IMR-90 (cell line): ENCODE data around the gene PRKAG2. TPM values are rescaled to one million over a fixed set of nuclear protein-coding genes. Genes with fewer than 3 reads are reported as not detected.

ENCODE experiments used
- ATAC-seq: fragments of 200-7000 bp; cut with Tn5 transposase; 2 replicates; pipeline ENCODE4 v1.9.1; 2020; ENCODE audit warnings: low read depth, mild to moderate bottlenecking, moderate library complexity
- BruUV-seq: library from RNA; stranded (reverse); fragments of 400-500 nt; replicated peaks from 2 replicates; lab custom pipeline; 2021; lab: Mats Ljungman, UMichigan
- CTCF ChIA-PET: fragments of 300-600 bp; formaldehyde crosslinking; extraction: SDS; loops from one replicate; lab custom pipeline; 2021; ENCODE audit warnings: antibody characterized with exemption; lab: Yijun Ruan, JAX
- POLR2A ChIA-PET: fragments of 300-600 bp; sonication (Branson Sonifier 250); formaldehyde crosslinking; loops from one replicate; lab custom pipeline; 2022; ENCODE audit warnings: antibody characterized with exemption; ENCODE audit not compliant: unreplicated experiment; lab: Charles Lee
- DNase-seq: peaks from one replicate; pipeline ENCODE4 v3.0.0; 2013
- H2AFZ ChIP-seq: replicated peaks from 2 replicates; pipeline ENCODE3; 2013; ENCODE audit warnings: low read length, mild to moderate bottlenecking; ENCODE audit not compliant: poor library complexity
- H2AK5ac ChIP-seq: 2 replicates; pipeline ENCODE4 v1.6.1; 2013; ENCODE audit warnings: low read depth, low read length, inconsistent platforms
- H2AK9ac ChIP-seq: replicated peaks from 2 replicates; pipeline ENCODE3; 2013; ENCODE audit warnings: mild to moderate bottlenecking, low read depth, low read length, moderate library complexity; ENCODE audit not compliant: poor library complexity
- H2BK120ac ChIP-seq: 2 replicates; pipeline ENCODE4 v1.6.1; 2013; ENCODE audit warnings: low read depth, low read length, inconsistent platforms
- H2BK15ac ChIP-seq: 3 replicates; pipeline ENCODE4 v1.6.1; 2013; ENCODE audit warnings: low read depth, low read length, inconsistent platforms
- H2BK20ac ChIP-seq: 2 replicates; pipeline ENCODE4 v1.6.1; 2013; ENCODE audit warnings: low read depth, mild to moderate bottlenecking, inconsistent platforms, low read length, moderate library complexity
- H2BK5ac ChIP-seq: 2 replicates; pipeline ENCODE4 v1.6.1; 2013; ENCODE audit warnings: mild to moderate bottlenecking, low read depth, low read length, inconsistent platforms; ENCODE audit not compliant: poor library complexity, severe bottlenecking
- H3K14ac ChIP-seq: replicated peaks from 2 replicates; pipeline ENCODE4 v1.6.1; 2013; ENCODE audit warnings: low read depth, low read length, inconsistent platforms
- H3K18ac ChIP-seq: 2 replicates; pipeline ENCODE4 v1.6.1; 2013; ENCODE audit warnings: low read depth, low read length, control low read depth
- H3K23ac ChIP-seq: 2 replicates; pipeline ENCODE4 v1.6.1; 2013; ENCODE audit warnings: low read depth, low read length, inconsistent platforms
- H3K27ac ChIP-seq: 2 replicates; pipeline ENCODE4 v1.5.1; 2013; ENCODE audit warnings: mild to moderate bottlenecking, control low read depth, low read length; ENCODE audit not compliant: insufficient read depth
- H3K27me3 ChIP-seq: 2 replicates; pipeline ENCODE4 v1.6.1; 2013; ENCODE audit warnings: low read length; ENCODE audit not compliant: control insufficient read depth, insufficient read depth
- H3K36me3 ChIP-seq: 2 replicates; pipeline ENCODE4 v1.6.1; 2013; ENCODE audit warnings: low read length, mixed read lengths; ENCODE audit not compliant: control insufficient read depth, insufficient read depth
- H3K4ac ChIP-seq: 2 replicates; pipeline ENCODE4 v1.6.1; 2013; ENCODE audit warnings: low read depth, low read length, inconsistent platforms
- H3K4me1 ChIP-seq: 2 replicates; pipeline ENCODE4 v1.6.1; 2013; ENCODE audit warnings: low read length, mixed read lengths; ENCODE audit not compliant: control insufficient read depth, insufficient read depth
- H3K4me2 ChIP-seq: 2 replicates; pipeline ENCODE4 v1.6.1; 2013; ENCODE audit warnings: low read depth, mild to moderate bottlenecking, control low read depth, low read length, moderate library complexity
- H3K4me3 ChIP-seq: 2 replicates; pipeline ENCODE4 v1.5.1; 2013; ENCODE audit warnings: low read depth, mild to moderate bottlenecking, control low read depth, low read length, moderate library complexity; ENCODE audit not compliant: insufficient read depth
- H3K56ac ChIP-seq: 2 replicates; pipeline ENCODE4 v1.6.1; 2013; ENCODE audit warnings: low read length, inconsistent platforms; ENCODE audit not compliant: insufficient read depth; ENCODE audit errors: extremely low read depth
- H3K79me1 ChIP-seq, 2 experiments: 2 replicates each; pipeline ENCODE4 v1.6.1; 2013; ENCODE audit warnings: low read length in 2 of 2, inconsistent platforms in 1 of 2, low read depth in 1 of 2
- H3K9ac ChIP-seq: 2 replicates; pipeline ENCODE4 v1.6.1; 2013; ENCODE audit warnings: low read depth, low read length, control low read depth
- H3K9me1 ChIP-seq: 2 replicates; pipeline ENCODE4 v1.6.1; 2013; ENCODE audit warnings: low read length, inconsistent platforms; ENCODE audit not compliant: insufficient read depth
- H3K9me3 ChIP-seq: 2 replicates; pipeline ENCODE4 v1.6.1; 2013; ENCODE audit warnings: low read length; ENCODE audit not compliant: control insufficient read depth, insufficient read depth
- H4K20me1 ChIP-seq: 2 replicates; pipeline ENCODE4 v1.6.1; 2013; ENCODE audit warnings: low read length, inconsistent platforms; ENCODE audit not compliant: insufficient read depth
- H4K5ac ChIP-seq: 2 replicates; pipeline ENCODE4 v1.6.1; 2013; ENCODE audit warnings: mild to moderate bottlenecking, low read depth, low read length, control low read depth
- H4K8ac ChIP-seq, 2 experiments: 2 replicates each; pipeline ENCODE4 v1.6.1; 2013; ENCODE audit warnings: low read depth in 2 of 2, low read length in 2 of 2, control low read depth in 1 of 2, inconsistent platforms in 1 of 2
- H4K91ac ChIP-seq: 2 replicates; pipeline ENCODE4 v1.6.1; 2013; ENCODE audit warnings: low read depth, low read length, inconsistent platforms; ENCODE audit not compliant: insufficient read depth
- FOS ChIP-seq: fragments of 150-350 bp; IDR thresholded peaks from 2 replicates; pipeline ENCODE4 v1.6.1; 2016; ENCODE audit warnings: low read depth, low read length
- MAFK ChIP-seq: IDR thresholded peaks from 2 replicates; pipeline ENCODE4 v1.6.1; 2012; ENCODE audit warnings: low read depth, low read length, improper control_type of control experiment
- MAZ ChIP-seq: IDR thresholded peaks from 2 replicates; pipeline ENCODE4 v1.6.1; 2012; ENCODE audit warnings: low read depth, mild to moderate bottlenecking, low read length, improper control_type of control experiment, moderate library complexity, borderline replicate concordance
- MXI1 ChIP-seq: IDR thresholded peaks from 2 replicates; pipeline ENCODE4 v1.6.1; 2012; ENCODE audit warnings: low read depth, mild to moderate bottlenecking, low read length, moderate library complexity, borderline replicate concordance
- NFE2L2 ChIP-seq: fragments of 150-350 bp; IDR thresholded peaks from 2 replicates; pipeline ENCODE4 v1.6.1; 2016; ENCODE audit warnings: low read depth, mild to moderate bottlenecking, low read length
- POLR2A ChIP-seq: IDR thresholded peaks from 2 replicates; pipeline ENCODE4 v1.6.1; 2012; ENCODE audit warnings: mild to moderate bottlenecking, low read depth, low read length
- RAD21 ChIP-seq: IDR thresholded peaks from 2 replicates; pipeline ENCODE4 v1.6.1; 2012; ENCODE audit warnings: low read length, improper control_type of control experiment
- RCOR1 ChIP-seq: IDR thresholded peaks from 2 replicates; pipeline ENCODE4 v1.6.1; 2012; ENCODE audit warnings: mild to moderate bottlenecking, low read length, improper control_type of control experiment; ENCODE audit not compliant: insufficient replicate concordance
- RFX5 ChIP-seq: IDR thresholded peaks from 2 replicates; pipeline ENCODE4 v1.8.0; 2012; ENCODE audit warnings: low read depth, mild to moderate bottlenecking, low read length, moderate library complexity
- SMC3 ChIP-seq: fragments of 150-350 bp; IDR thresholded peaks from 2 replicates; pipeline ENCODE4 v1.6.1; 2016; ENCODE audit warnings: low read depth, mild to moderate bottlenecking, antibody characterized with exemption, low read length, moderate library complexity
- WGBS, 2 experiments: methylation state at CpG; one replicate each; pipeline versions ENCODE4 v1.1.5 to v1.1.7; 2013; ENCODE audit warnings: missing lambda C conversion rate in 2 of 2; ENCODE audit not compliant: insufficient read length in 1 of 2; ENCODE audit errors: extremely low coverage in 2 of 2; 5-methylcytosine and 5-hydroxymethylcytosine counted together
- dilution Hi-C: fragments of 300-500 bp; cut with HindIII; formaldehyde crosslinking; loops from one replicate; pipeline ENCODE4 v1.14.3; 2018; ENCODE audit warnings: low sequenced_read_pairs; ENCODE audit not compliant: unreplicated experiment
- in situ Hi-C: fragments of 300-500 bp; cut with MboI; formaldehyde crosslinking; loops from 3 replicates; pipeline ENCODE4 v1.14.3; 2019; ENCODE audit warnings: low sequenced_read_pairs, inconsistent platforms, mixed read lengths
- intact Hi-C: fragments of 100-400 bp; cut with micrococcal nuclease; formaldehyde crosslinking; loops from 2 replicates; pipeline ENCODE4 v1.10.0; 2022
- polyA plus RNA-seq, 3 experiments: library from polyadenylated mRNA; depleted of rRNA; stranded (reverse); fragments of >200 nt; gene quantifications; 2 replicates each; pipeline ENCODE4 v1.2.3, GENCODE V29; 2012; ENCODE audit warnings: low replicate concordance in 1 of 3
- total RNA-seq: library from RNA; depleted of rRNA; stranded (reverse); fragments of >200 nt; gene quantifications from 2 replicates; pipeline ENCODE4 v1.2.3, GENCODE V29; 2012
- TF ChIP-seq, protein P1 (sequence below): conservative IDR thresholded peaks from 2 replicates; pipeline ENCODE4 v1.5.1; 2012; ENCODE audit warnings: mild to moderate bottlenecking, low read depth, low read length, improper control_type of control experiment
- TF ChIP-seq, protein P2 (sequence below): fragments of 150-350 bp; IDR thresholded peaks from 2 replicates; pipeline ENCODE4 v1.6.1; 2016; ENCODE audit warnings: low read depth, mild to moderate bottlenecking, low read length, moderate library complexity, borderline replicate concordance

PRKAG2 gene
- total and polyA plus RNA-seq, 2 of the 4 experiments (the other 2 are of a cell fraction) = 15.4 to 21.6 TPM

DNA sequence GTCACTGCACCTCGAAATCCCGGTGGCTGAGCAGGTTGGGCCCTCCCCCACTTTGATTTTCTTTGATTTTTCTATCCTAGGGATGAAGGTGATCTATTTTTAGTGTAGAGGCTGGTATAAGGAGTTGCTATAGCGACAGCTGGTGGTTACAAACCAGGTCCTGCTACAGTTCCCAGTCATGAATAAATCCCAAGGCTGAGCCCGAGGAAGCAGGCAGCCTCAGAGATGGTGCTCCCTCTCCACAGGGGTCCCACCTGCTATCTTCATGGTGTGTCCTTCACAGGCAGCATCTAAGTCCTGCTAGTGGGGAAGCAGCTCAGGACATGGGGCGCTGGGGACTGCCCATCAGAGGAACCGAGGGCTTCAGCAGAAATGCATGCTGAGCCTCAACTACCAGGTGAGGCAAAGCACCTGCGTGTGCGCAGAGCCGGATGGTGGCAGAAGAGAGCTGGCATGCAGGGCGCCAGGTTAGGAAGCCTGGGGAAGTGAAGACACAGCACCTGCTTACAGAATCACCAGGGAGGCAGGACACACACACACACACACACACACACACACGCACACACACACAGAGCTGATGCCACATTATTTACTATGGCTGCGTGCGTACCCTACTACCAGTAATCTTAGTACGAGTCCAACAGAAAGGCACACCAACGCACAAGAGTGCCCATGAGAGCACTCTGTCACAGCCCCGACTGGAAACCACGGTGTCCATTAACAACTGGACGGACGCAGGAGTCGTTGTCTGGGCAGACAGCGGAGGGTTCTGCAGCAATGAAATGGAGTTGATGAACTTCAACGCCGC is 150.9 kb downstream of the PRKAG2 start (continued):
- TF ChIP-seq MAFK (no peak), RAD21 (no peak), NFE2L2 (no peak)

DNA sequence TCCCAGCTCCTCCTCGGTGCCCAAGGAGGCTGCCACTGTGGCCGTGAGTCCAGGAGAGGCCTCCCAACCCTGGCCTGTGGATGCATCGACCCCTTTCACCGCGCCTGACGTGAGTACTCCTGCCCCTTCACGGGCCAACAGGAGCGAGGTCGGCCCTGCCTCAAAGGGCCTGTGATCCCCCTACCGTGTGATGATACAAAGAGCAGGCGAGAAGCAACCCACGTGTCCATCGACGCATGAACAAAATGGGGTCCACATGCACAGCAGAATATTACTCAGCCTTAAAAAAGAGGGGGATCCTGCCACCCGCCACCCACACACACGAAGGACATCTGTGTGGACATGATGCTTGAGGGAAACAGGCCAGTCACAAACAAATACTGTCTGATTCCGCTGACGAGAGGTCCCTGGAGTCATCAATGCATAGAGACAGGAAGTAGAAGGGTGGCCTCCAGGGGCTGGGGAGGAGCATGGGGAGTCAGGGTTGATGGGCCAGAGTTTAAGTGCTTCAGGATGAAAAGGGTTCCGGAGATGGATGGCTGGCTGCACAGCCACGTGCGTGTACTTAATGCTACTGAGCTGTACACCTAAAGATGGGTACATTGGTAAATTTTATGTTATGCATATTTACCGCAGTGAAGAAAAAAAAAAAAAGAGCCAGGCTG is 151.9 kb downstream of the PRKAG2 start:
- ATAC-seq (no peak), DNase-seq (no peak)
- Histone ChIP-seq H2AK5ac (peak overlapping the region; percentile 59), H3K79me1 (peaks cover 0 to 17% of the 10 kb centered on the region in 2 experiments; a peak in 1 of 4 replicates), H3K9me1 (peaks cover 14% of the 10 kb centered on the region), H3K27me3 (no peaks in the 10 kb centered on the region), H4K91ac (peak overlapping the region; percentile 14; the same call in 1 of the 2 replicates), H3K18ac (no peak overlapping the region), H3K9ac (no peak overlapping the region), H4K5ac (no peak overlapping the region), H3K27ac (no peak overlapping the region), H3K4me3 (no peak overlapping the region), H3K9me3 (no peaks in the 10 kb centered on the region), H2AK9ac (peak overlapping the region; percentile 38), H3K4me1 (peaks cover 15% of the 10 kb centered on the region), H4K8ac (no peak overlapping the region), H2BK15ac (no peak overlapping the region), H2AFZ (peak overlapping the region; percentile 54), H2BK120ac (0 out of 2 replicates have a peak overlapping the region, but pooled peaks have one; percentile 9), H3K14ac (no peak overlapping the region), H3K23ac (no peak overlapping the region), H3K4ac (peak overlapping the region; percentile 30; the same call in 1 of the 2 replicates), H2BK5ac (no peak overlapping the region), H4K20me1 (no peaks in the 10 kb centered on the region), H3K4me2 (no peak overlapping the region), H3K36me3 (no peaks in the 10 kb centered on the region), H3K56ac (no peak overlapping the region), H2BK20ac (no peak overlapping the region)
- in situ Hi-C loops = no loop called here
- CTCF ChIA-PET = interaction anchor here (0.8 to 1.2 kb wide), 2 partner anchors 19 to 20 kb away, joined by 3 to 7 read pairs; no protein-coding TSS in a partner anchor
- no TSS peak for BruUV-seq
- dilution Hi-C loops = no loop called here
- POLR2A ChIA-PET = no interaction called here
- intact Hi-C loops = no loop called here
- WGBS, 2 experiments = 91% methylated on average over 14 of the region's 22 CpGs; no CpG with 5 or more reads in 1 of the 2 experiments
- no peak for TF ChIP-seq RFX5
- TF ChIP-seq MAZ = no peak
- no peak for TF ChIP-seq SMC3
- TF ChIP-seq MAFK = no peak
- TF ChIP-seq, protein P1, sequence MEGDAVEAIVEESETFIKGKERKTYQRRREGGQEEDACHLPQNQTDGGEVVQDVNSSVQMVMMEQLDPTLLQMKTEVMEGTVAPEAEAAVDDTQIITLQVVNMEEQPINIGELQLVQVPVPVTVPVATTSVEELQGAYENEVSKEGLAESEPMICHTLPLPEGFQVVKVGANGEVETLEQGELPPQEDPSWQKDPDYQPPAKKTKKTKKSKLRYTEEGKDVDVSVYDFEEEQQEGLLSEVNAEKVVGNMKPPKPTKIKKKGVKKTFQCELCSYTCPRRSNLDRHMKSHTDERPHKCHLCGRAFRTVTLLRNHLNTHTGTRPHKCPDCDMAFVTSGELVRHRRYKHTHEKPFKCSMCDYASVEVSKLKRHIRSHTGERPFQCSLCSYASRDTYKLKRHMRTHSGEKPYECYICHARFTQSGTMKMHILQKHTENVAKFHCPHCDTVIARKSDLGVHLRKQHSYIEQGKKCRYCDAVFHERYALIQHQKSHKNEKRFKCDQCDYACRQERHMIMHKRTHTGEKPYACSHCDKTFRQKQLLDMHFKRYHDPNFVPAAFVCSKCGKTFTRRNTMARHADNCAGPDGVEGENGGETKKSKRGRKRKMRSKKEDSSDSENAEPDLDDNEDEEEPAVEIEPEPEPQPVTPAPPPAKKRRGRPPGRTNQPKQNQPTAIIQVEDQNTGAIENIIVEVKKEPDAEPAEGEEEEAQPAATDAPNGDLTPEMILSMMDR = no peak
- TF ChIP-seq, protein P2, sequence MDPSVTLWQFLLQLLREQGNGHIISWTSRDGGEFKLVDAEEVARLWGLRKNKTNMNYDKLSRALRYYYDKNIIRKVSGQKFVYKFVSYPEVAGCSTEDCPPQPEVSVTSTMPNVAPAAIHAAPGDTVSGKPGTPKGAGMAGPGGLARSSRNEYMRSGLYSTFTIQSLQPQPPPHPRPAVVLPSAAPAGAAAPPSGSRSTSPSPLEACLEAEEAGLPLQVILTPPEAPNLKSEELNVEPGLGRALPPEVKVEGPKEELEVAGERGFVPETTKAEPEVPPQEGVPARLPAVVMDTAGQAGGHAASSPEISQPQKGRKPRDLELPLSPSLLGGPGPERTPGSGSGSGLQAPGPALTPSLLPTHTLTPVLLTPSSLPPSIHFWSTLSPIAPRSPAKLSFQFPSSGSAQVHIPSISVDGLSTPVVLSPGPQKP = no peak
- TF ChIP-seq FOS = no peak
- TF ChIP-seq POLR2A = no peak
- TF ChIP-seq MXI1 = no peak
- TF ChIP-seq RCOR1 = no peak
